ENCODE measurements around the gene LSM6.

Gene LSM6

DNA sequence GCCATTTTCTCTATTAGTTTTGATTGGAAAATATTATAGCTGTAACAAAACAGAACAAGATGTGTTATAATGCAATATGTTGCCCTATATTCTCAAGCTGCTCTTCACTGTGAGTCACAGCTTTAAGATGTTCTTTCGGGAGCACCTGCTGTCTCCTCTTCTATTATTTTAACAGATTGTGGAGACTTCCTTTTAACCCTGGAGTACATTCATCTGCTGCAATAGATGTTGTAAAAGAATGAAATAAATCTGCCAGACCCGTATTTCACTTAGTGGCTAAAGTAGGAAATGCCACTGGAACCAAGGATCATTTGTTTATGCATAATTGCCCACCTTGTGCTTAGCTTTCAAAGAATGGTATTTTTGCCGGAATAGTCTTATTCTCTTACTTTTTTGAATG lies 11.1 kb downstream of the LSM6 start:
- no peak for DNase-seq

DNA sequence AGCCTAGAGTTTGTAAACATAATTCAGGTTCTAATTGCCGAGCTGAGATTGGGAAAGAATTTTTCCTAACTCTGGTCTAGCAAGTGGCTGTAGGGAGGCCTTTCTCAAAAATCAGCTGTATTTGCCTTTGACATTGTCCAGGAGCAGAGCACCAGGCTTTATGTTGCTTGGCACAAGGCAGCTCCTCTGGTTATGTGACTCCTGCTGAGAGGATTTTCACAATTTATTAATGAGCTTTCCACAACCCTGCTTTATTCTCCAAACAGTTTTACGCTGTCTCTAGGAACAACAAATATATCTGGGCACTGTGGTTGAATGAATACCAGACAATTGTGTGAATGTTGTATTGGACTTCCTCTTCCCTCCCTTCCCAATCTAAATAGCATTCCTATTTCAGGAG lies 14.9 kb downstream of the LSM6 start:
- no peak for DNase-seq

DNA sequence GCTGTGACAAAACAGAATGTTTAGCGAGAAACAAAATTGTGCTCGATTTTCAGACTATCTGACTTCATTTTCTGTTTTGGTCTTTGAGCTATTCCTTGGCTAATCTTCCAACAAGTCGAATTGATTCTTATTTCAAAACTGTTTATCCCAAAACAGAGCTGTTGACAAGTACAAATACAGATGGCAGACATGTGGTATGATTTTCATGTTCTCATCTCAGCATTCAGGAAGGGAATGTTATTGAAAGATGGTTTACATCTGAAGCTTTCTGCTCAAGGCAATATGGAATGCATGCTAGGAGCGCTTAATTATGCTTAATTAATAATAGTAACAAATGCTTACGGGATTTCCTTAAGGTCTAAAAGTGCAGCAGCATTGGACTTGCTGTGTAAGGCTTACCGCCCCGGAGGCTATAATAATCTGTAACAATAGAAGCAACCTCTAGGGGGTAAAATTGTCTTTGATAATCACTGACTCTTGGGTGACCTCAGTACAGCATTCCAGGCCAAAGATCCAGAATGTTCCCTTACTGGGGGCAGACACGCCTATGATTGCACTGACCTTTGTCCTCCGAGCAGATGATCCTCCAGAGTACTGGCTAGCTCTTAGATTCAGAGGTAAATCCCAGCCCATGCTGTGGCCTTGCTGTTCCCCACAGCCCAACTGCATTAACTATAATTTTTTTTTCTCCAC lies 16.4 kb downstream of the LSM6 start:
- no peak for DNase-seq

GRCh38 chr4:146193628-146194027 lies 18.1 kb downstream of the LSM6 start:
- no peak for DNase-seq

DNA sequence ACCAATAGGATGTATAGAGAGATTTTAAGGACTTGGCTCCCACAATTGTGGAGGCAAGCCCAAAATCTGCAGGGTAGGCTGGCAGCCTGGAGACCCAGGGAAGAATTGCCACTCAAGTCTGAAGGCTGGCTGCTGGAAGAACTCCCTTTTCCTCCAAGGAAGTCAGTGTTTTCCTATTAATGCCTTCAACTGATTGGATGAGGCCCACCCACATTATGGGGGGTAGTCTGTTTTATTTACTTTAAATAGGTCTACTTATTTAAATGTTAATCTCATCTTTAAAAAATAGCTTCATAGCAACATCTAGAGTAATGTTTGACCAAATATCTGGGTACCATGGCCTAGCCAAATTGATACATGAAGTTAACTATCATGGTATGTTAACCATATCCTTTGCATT lies 18.7 kb downstream of the LSM6 start:
- DNase-seq, result no peak

DNA sequence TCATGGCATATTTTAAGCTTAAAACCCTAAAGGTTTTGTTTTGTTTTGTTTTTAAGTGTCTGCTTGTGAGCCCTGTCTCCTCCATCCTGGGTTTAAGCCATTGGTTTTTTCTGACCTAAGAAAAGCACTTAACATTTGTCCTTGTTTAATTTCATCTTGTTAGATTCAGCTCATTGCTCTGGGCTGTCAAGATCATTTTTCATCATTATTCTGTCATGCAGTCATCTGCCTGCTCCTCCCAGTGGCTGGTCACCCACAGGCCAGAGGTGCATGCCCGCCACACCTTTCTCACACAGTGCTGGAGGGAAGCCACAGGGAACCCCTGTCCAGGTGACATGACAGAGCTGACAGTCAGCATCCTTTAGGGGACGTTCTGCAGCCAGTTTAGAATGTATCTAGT lies 27.1 kb downstream of the LSM6 start:
- DNase-seq, result no peak

GRCh38 chr4:146207410-146207809 lies 31.9 kb downstream of the LSM6 start:
- no peak for DNase-seq

DNA sequence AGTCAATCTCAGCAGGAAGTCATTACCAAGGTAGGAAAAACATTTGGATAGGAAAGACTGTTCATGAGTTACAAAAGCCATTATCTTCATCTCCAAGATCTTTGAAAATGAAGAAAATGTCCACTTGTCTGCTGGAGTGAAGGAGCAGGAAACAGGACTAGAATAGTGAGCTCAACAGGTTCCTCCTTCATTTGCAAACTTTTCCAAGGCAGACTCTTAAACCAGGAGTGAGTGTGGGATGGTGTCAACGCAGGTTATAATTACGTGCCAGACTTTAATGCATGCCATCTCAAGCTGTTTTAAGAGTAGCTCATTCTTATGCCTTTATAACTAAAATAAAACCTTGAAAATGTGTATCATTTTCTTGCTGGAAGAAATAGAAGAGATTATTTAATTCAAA lies 35.4 kb downstream of the LSM6 start:
- no peak for DNase-seq

GRCh38 chr4:146211440-146211839 lies 35.9 kb downstream of the LSM6 start:
- no peak for DNase-seq

- no peak for DNase-seq
Measured at GRCh38 chr4:146212781-146213180, 37.3 kb downstream of the LSM6 start.

DNA sequence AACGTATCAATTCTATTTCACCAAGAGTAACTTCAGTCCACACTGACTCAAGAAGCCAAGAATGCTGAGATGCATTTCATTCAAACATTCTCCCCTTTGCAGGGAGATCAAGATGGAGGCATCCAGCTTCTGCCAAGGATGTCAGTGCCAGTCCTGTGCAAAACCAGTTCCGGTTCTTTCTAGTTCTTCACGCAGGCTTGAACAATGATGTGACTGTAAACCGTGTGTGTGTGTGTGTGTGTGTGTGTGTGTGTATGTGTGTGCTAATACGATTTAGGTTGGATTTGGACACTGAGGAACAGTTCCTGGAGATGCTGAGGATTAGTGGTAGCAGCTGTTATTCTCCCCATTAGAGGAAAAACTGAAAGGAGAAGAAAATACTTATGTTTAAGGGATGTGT lies 38.7 kb downstream of the LSM6 start, which contains the start of gene REELD1:
Gene REELD1 (plus strand): TSS at position 301 of the 400 bp plus-strand sequence. CDS start 2,415 bp downstream, outside the sequence.
- no peak for DNase-seq

DNA sequence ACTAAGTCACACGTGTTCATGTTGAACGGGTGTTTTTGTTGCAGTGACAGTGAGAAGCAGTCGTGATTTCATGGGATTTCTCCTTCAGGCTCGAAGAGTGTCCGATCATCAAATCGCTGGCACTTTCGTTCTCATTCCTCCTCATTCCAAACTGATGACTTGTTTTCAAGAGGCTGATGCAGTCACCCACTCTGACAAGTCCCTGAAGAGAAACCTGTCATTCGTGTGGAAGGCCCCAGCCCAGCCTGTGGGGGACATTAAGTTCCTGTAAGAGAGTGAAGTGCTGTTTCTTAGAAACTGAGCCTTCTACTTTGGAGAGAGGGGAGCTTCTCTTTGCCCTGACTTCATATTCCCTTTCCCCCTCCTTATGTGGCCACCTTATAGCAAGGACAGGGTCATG lies 46.8 kb downstream of the LSM6 start:
- no peak for DNase-seq

- DNase-seq, result no peak
Measured at GRCh38 chr4:146224326-146224966, 48.9 kb downstream of the LSM6 start.

DNA sequence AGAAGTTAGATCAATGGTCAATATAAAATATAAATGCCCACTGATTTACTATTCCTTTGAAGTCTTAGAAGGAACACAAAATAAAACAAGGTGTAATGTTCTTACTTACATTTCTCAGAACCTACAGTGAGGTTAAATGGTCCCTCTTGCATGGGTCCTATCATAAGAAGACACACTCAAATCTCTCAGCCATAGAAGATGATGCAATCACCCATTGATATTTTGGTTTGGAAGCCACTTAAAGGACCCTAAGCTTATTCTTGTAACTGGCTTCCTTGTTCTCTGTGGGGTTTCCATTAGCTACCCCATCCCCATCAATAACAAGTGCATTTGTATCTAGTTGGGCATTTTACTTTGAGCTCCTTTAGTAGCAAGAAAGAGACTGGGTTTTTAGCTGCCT lies 53.9 kb downstream of the LSM6 start:
- DNase-seq, result no peak

DNA sequence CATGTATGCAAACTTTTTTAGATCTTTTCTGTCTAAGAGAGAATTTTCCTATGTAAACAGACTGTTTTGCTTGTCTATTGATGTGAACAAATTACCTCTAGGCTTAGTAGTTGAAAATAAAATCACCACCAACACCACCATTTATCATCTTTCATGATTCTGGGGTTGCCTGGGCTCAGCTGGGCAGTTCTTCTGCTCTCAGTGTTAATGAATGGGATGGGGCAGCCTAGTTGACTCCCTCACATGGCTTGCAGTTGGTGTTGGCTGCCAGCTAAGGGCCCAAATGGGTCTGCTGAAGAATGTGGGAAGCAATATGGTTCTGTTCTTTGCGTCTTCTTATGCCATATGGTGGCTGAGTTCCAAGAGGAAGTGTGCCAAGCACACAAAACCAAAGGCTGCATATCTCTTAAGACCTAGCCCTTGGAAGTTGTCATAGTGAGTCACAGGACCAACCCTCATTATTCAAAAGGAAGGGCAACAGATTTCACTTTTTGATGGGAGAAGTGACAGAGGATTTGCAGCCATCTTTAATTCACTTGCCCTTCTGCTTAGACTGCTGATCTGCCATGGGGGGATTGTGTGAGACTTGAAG lies 56.7 kb downstream of the LSM6 start:
- DNase-seq, result no peak

DNA sequence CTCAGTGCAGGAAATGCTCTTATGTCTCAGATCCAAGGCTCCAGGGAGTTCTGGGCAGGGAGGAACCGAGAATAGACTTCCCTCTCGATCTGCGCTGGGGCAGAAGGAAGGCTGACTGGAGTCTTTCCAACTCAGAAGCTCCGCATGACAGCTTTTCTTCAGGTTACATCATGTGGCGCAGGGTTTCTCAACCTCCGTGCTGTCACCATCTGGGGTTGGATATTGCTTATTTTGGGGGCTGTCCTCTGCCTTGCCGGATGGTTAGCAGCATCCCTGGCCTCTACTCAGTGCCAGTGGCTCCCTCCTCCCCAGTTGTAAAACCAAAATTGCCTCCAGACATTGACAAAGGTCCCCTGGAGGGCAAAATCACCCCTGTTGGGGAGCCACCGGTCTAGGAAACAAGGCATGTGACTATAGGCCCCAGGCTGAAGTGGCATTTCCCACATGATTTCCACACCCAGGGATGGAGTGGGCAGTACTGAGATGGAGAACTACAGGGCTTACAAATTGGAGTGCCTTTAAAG lies 60.2 kb downstream of the LSM6 start:
- no peak for DNase-seq

GRCh38 chr4:146236216-146236615 lies 60.7 kb downstream of the LSM6 start:
- DNase-seq, result no peak

GRCh38 chr4:146237092-146237491 lies 61.6 kb downstream of the LSM6 start:
- DNase-seq, result no peak

DNA sequence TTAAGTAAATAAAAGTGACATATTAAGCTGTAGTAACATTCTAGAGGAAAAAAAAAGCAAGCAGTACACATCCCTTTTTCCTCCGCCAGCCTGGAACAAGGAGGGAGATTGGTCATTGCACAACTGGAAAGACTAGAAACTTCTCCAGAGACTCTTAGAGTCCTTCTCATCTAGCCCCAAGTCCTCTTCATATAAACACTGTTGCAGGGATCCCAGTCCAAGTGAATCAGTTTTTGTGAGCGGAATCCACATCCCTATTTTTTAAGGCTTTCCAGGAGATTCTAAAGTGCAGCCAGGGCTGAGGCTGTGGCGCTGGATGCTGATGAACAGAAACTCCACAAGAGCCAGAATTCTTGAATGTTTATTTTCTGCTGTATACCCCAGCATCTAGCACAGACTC lies 62.6 kb downstream of the LSM6 start:
- no peak for DNase-seq
